Measurements from ENCODE around the gene DIP2A. TPM values are rescaled to one million over a fixed set of nuclear protein-coding genes. Genes with fewer than 3 reads are reported as not detected.

The DIP2A gene
- total and polyA plus RNA-seq, 2 experiments from 2014 or later = 19.8 to 24.6 TPM

DNA sequence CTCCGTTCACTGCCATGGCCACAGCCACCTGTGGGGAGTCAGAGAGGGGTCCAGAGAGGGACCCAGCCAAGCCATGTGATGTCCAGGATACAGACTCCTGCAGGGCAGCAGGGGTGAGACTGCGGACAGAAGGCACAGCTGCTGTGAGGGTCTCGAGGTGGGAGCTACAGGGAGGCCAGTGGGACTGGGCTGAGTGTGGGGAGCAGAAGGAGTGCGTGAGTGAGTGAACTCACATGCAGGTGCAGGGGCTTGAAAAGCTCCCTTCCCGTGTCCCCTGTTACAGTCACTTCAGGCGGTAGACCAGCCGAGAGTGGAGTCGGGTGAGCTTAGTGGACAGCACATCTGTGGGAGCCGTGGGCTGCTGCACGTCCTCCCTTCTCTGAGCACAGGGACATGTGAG, 103.8 kb downstream of the DIP2A start:
- Histone ChIP-seq H3K9me3 (ENCODE audit: low read depth) (no peaks in the 10 kb centered on the region), H2AFZ (no peak overlapping the region)

GRCh38 chr21:46562964-46563607, 104.4 kb downstream of the DIP2A start:
- H3K9me3 ChIP-seq (ENCODE audit: low read depth) = no peaks in the 10 kb centered on the region
- no peak overlapping the region for H2AFZ ChIP-seq
- no peaks in the 10 kb centered on the region for H3K27me3 ChIP-seq
- no peak for DNase-seq (ENCODE audit: low spot score)
- TF ChIP-seq EZH2phosphoT487 (IDR thresholded peaks at IDR 0.05; ENCODE audit: low read depth, severe bottlenecking, unreplicated experiment) = no peak
- TF ChIP-seq EZH2 (IDR thresholded peaks at IDR 0.05; ENCODE audit: borderline replicate concordance) = no peak
- no peak for TF ChIP-seq CTCF (IDR thresholded peaks at IDR 0.05; ENCODE audit: poor library complexity)
- no peaks in the 10 kb centered on the region for H3K9me2 ChIP-seq (replicated peaks; ENCODE audit: insufficient read depth)
- H3K36me3 ChIP-seq (replicated peaks; ENCODE audit: insufficient read depth, low read depth) = no peaks in the 10 kb centered on the region
- no peaks in the 10 kb centered on the region for H3K79me2 ChIP-seq
- no peaks in the 10 kb centered on the region for H3K4me1 ChIP-seq (ENCODE audit: insufficient read depth)
- H3K4me3 ChIP-seq = no peak overlapping the region
- no peak overlapping the region for H3K27ac ChIP-seq
- 92% methylated on average over 14 of the region's 14 CpGs for WGBS (ENCODE audit: low lambda C conversion rate, missing lambda C conversion rate)
- no peak overlapping the region for H3K4me2 ChIP-seq
- no peaks in the 10 kb centered on the region for H4K20me1 ChIP-seq (ENCODE audit: insufficient read depth, poor library complexity, severe bottlenecking)

More for the DNA sequence above, 103.8 kb downstream of the DIP2A start:
- H3K36me3 ChIP-seq (replicated peaks; ENCODE audit: insufficient read depth, low read depth) = no peaks in the 10 kb centered on the region
- no peak overlapping the region for H3K4me2 ChIP-seq
- H3K9me2 ChIP-seq (replicated peaks; ENCODE audit: insufficient read depth) = no peaks in the 10 kb centered on the region
- no peak overlapping the region for H3K4me3 ChIP-seq
- no peak overlapping the region for H3K27ac ChIP-seq
- H4K20me1 ChIP-seq (ENCODE audit: insufficient read depth, poor library complexity, severe bottlenecking) = no peaks in the 10 kb centered on the region
- no peaks in the 10 kb centered on the region for H3K4me1 ChIP-seq (ENCODE audit: insufficient read depth)
- no peaks in the 10 kb centered on the region for H3K79me2 ChIP-seq
- H3K27me3 ChIP-seq = no peaks in the 10 kb centered on the region
- 81% methylated on average over 10 of the region's 10 CpGs for WGBS (ENCODE audit: low lambda C conversion rate, missing lambda C conversion rate)
- TF ChIP-seq EZH2phosphoT487 (IDR thresholded peaks at IDR 0.05; ENCODE audit: low read depth, severe bottlenecking, unreplicated experiment) = no peak
- no peak for TF ChIP-seq EZH2 (IDR thresholded peaks at IDR 0.05; ENCODE audit: borderline replicate concordance)
- no peak for TF ChIP-seq CTCF (IDR thresholded peaks at IDR 0.05; ENCODE audit: poor library complexity)
- no peak for DNase-seq (ENCODE audit: low spot score)

DNA sequence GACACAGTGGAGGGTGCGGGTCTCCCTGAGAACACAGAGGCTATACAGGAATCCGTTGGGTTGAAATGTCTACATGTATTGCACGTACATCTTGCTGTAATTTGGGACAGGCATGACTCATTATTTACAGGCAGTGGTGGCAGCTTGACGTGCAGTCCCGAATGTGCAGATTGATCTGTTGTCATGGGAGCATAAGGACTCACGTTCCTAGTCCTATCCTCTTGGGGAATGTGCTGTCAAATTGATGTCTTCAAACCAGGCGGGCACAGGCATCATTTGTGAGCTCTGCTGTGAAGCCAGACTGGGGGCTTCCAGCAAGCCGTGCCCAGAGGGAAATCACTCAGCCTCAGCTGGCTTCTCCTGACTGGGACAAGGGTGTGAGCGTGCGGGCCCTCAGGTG, 105.7 kb downstream of the DIP2A start:
- Histone ChIP-seq H3K4me3 (no peak overlapping the region), H2AFZ (no peak overlapping the region), H3K27ac (no peak overlapping the region), H3K36me3 (replicated peaks; ENCODE audit: insufficient read depth, low read depth) (no peaks in the 10 kb centered on the region), H4K20me1 (ENCODE audit: insufficient read depth, poor library complexity, severe bottlenecking) (no peaks in the 10 kb centered on the region), H3K4me2 (no peak overlapping the region), H3K9me2 (replicated peaks; ENCODE audit: insufficient read depth) (no peaks in the 10 kb centered on the region), H3K79me2 (no peaks in the 10 kb centered on the region), H3K27me3 (no peaks in the 10 kb centered on the region), H3K4me1 (ENCODE audit: insufficient read depth) (no peaks in the 10 kb centered on the region), H3K9me3 (ENCODE audit: low read depth) (no peaks in the 10 kb centered on the region)
- DNase-seq (ENCODE audit: low spot score) = no peak
- WGBS (ENCODE audit: low lambda C conversion rate, missing lambda C conversion rate) = 92% methylated on average over 10 of the region's 10 CpGs
- TF ChIP-seq EZH2phosphoT487 (IDR thresholded peaks at IDR 0.05; ENCODE audit: low read depth, severe bottlenecking, unreplicated experiment) = no peak
- no peak for TF ChIP-seq CTCF (IDR thresholded peaks at IDR 0.05; ENCODE audit: poor library complexity)
- TF ChIP-seq EZH2 (IDR thresholded peaks at IDR 0.05; ENCODE audit: borderline replicate concordance) = no peak

All from hepatocyte (in vitro differentiated cells).